AG09309 (cell line): Measurements from ENCODE around the gene C20orf144.

Source experiments
- DNase-seq: peaks from one replicate; pipeline ENCODE4 v3.0.0-alpha.2; 2010; ENCODE audit warnings: low read depth
- H3K4me3 ChIP-seq: 2 replicates; pipeline ENCODE4 v1.5.1; 2011; ENCODE audit warnings: mild to moderate bottlenecking, low read depth, low read length, moderate library complexity; ENCODE audit not compliant: control insufficient read depth
- CTCF ChIP-seq: IDR thresholded peaks from 2 replicates; pipeline ENCODE4 v1.5.1; 2011; ENCODE audit warnings: mild to moderate bottlenecking, low read depth, low read length, inconsistent platforms; ENCODE audit not compliant: insufficient read depth, control insufficient read depth; ENCODE audit errors: missing control alignments

The C20orf144 gene

GRCh38 chr20:33668466-33669155, 6.5 kb downstream of the C20orf144 start:
- H3K4me3 ChIP-seq, result no peak overlapping the region
- TF ChIP-seq CTCF, result no peak
- DNase-seq, result no peak

- no peak for DNase-seq
- TF ChIP-seq CTCF, result no peak
- no peak overlapping the region for H3K4me3 ChIP-seq
These were observed 7.1 kb downstream of the C20orf144 start for GRCh38 chr20:33669224-33669623.

GRCh38 chr20:33669873-33670640, 7.9 kb downstream of the C20orf144 start:
- no peak for DNase-seq
- no peak for TF ChIP-seq CTCF
- H3K4me3 ChIP-seq, result no peak overlapping the region

GRCh38 chr20:33670715-33671499, 8.8 kb downstream of the C20orf144 start:
- TF ChIP-seq CTCF, result no peak
- H3K4me3 ChIP-seq, result no peak overlapping the region
- DNase-seq, result no peak

- no peak for TF ChIP-seq CTCF
- no peak overlapping the region for H3K4me3 ChIP-seq
- no peak for DNase-seq
These were observed 9.6 kb downstream of the C20orf144 start for GRCh38 chr20:33671573-33672288.
